Superior temporal gyrus (tissue), 1 donor: ENCODE results near the gene DDX1.

Experiments used
- DNase-seq: peaks from one replicate; pipeline ENCODE4 v3.0.0-alpha.2; 2016; ENCODE audit errors: extremely low spot score

Gene DDX1

DNA sequence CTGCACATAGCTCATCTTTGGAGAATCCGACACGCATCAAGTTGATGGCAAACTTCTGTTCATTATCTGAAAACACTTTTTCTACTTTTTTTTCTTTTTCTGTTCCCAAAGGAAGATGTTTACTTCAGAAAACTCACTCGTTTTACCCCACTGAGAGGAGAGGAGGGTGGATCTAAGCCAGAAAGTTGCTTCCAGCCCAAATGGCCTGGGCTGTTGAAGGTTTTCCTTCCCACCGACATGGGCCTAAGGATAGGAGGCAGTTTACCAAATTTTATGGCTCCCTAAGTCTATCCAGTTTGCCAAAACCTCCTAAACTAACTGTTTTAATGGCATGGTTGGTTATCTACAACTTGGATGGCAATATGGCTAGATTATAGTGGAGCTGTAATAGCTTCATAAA lies 70.4 kb downstream of the DDX1 start:
- no peak for DNase-seq

DNA sequence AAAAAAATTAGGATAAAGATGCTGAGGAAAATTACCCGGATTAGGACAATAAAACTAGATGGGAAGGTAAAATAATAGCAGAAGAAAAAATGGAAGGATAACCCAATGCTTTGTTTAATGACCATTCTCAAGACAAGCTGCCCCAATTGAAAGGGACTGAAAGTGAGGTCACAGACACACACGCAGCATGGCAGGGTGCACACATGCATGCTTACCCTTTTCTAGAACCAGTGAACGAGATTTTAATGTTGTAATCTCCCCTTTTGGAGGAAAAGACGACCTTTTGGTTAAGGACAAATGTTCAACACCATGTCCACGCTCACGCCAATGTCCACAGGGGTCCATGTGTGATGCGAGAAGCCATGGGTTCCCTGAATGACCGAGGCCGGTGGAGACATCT lies 70.9 kb downstream of the DDX1 start:
- DNase-seq: no peak

DNA sequence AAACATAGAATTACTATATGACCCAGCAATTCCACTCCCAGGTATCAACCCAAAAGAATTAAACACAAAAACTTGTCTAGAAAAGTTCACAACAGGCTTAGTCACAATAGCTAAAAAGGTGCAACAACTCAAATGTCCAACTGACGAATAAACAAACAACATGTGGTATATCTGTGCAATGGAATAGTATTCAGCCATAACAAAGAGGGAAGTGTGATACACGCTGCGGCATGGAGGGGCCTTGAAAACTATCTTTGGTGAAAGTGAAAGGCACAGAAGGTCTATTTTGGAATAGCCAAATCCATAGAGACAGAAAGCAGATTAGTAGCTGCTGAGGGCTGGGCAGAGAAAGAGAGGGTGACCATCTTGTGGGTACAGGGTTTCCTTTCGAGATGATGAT lies 72.1 kb downstream of the DDX1 start:
- no peak for DNase-seq

DNA sequence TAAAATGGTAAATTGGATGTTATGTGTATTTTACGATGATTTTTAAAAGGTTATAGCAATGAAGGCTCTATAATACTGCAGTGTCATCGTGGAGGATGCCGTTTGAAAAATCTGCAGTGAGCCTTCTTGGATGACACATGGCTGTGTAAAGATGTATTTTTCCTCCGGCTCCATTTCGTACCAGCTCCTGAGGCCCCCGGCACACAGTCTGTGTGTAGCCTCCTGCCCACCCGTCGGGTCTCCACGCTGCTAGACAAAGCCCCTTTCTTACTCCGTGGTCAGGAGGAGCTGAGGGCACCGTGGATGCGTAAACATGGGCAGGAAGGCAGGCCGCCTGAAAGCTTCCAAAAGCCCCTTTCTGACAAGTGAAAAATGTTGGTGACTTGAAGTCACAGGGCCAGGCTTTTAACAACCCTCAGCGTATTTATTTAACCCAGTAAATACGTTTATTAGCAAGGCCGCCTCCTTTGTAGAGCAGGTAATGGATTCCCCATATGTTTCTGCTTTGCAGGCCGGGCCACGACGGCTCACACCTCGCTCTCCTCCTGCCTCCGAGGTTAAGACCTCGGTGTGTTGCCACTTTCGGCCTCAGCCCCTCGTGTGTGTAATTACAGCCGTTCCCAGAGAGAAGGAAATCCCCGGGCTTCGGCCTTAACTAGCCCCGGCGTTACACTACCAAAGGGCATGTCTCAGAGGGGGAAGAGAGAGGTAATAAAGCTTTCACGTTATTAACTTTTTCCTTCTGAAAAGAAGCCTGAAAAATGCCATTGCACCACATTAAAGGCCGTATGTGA lies 72.8 kb downstream of the DDX1 start:
- no peak for DNase-seq

DNA sequence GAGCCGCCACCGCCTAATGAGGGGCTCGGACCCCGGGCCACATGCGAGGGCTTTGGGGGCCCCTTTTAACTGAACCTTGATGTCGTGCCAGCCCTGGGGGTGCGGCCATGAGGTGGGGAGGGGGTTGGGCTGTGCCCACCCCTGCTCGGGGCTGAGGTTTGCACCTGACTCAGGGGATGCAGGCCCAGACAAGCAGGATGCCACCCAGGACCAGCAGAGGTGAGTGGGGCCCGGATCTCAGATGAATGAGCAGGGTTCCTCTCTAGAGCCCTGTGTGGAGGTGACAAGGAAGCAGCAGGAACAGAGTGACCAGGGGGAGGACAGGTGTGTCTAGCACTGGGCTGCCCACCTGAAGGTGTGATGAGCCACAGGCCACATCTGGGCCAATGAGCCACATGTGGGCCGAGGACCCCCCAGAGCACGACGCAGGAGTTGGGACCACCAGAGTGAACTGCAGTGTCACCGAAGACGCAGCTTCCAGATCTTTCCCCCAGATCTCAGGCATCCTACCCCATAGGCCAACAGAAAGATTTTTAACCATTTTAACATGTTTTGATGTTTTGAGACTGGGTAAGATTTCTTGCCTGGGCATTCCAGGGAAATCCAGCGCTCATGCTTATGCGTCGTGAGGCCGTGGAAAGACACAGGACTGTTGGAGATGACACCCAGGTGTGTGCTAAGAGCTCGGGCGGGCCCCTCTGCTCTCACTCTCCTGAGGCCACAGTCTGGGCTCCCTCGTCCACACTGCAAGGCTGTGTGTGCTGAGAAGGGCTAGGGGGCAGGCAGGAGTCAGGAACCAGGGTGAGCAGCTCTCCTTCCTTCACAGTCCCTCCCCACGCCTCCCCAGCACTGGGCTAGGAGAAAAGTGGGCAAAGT lies 73.6 kb downstream of the DDX1 start:
- no peak for DNase-seq

DNA sequence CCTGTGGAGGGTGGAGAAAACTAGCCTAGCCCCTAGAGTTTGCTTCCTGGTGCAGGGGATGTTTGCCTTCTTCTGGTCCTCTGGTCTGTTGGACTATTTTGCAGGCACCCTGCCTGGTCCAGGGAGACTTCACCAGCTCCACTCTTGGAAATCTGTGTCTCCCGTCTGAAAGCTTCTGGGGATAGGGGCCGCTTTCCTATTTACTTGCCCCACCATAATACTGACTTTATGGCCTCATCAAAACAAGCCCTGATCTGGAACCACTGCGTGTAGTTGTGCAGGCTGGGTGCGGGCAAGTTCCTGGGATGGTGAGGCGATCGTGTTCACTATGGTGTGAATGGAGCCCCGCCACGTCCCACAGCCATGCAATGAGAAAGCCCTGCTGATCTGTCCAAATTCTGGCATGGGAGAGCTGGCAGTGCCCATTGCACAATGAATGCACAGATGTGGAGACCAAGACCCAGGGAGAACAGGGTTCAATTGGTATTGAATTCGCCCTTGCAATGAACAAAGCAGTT lies 74.3 kb downstream of the DDX1 start:
- DNase-seq: no peak

DNA sequence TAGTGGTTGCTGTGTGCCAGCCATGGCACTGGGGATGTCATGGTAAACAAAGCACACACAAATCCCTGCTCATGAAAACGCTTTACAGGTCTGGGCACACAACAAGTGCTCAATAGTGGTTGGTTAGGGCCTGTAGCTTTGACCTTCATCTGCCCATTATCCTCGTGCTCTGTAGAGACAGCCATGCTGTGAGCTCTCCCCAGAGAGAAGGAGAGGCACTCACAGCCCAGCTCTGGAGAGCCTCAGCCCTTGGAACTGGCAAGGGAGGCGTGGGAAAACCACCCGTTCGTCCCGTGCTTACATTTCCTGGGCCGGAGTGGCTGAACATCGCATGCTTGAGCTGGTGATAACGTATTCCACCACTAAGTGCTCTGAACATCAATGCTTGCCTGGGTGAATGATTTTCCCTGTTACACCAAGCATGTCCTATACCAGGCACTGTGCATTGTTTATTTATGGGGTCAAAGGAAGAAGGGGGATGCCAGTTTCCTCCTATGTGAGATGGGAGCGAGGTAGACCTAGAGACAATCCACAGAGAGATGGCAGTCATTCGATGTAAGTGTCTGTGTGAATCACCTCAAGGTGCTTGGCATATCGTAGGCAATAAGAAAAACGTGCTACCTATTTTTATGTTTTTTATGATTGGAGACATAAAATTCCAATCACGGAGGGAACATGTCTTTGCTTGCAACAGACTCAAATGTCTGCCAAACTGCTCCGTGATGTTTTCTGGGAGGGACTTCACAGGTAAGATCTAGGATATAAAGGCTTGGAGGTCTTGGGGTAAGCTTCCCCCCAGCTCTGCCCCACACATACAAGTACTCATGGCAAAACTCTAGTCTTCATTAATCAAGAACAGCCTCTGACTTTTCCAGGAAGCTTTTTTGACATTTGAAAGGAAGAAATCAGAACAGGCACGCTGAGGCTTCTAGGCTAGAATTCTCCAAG lies 75.5 kb downstream of the DDX1 start:
- DNase-seq: no peak

DNA sequence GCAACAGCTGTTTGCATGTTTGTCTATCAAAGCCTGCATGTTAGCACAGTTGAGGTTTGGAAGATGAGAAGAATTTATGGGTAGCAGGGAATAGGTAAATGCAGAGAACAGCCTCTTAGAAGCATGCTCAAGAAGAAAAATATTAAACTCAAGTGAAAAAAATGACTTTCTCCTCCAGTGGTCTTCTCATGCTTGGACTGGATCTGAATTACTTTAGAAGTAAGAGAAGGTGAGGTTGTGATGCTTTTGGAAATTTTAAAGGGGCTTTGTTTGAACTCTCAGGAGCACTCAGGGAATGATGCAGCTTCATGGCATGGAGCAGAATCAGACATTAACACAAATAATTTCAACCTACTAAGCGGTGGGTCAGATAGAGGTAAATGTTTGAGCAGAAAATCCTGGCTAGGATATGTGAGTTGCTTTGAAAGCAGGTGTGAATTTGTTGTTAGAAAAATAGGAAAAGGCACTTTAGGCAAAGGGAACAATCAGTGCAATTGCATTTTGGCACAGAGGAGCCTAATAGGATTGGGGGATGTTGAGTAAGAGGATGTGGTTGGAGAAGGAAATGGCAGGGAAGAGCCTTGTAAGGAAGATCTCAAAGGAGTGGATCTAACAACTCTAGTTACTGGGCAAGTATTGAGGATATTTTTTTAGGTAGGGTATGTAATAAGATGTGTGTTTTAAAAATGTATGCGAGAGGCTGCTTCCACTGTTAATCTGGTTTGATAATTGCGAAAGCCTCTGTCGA lies 76.3 kb downstream of the DDX1 start:
- DNase-seq: no peak

DNA sequence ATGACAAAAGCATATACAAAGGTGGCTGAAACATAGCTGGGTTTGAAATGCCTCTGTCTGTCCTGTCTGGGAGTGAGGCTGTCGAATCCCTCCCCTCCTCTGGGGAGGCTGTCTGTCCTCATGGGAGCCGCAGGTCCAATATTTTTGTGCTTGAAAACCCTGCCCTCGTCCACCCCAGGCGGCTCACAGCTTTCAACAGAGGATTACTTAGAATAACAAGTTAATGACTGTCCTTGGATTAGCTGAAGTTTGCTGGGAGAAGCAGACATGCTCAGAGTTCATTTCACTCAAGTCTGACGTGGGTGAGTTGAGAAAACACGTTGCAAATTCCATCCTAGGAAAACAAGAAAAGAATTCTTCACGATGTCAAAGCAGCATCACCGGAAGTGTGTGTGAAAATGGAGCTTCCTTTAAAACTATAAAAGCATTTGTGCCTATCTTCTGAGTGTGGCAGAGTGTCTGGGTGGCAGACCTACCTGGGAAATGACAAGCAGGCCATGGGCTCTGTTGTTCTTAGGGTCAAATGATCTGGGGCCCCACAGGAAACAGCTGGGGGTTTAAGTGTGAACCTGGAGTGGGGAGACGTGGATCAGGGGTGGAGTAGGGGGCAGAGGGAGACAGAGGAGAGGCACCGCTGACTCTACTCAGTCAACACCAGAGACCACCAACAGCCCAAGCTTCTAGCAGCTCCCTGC lies 77.1 kb downstream of the DDX1 start:
- DNase-seq: no peak

DNA sequence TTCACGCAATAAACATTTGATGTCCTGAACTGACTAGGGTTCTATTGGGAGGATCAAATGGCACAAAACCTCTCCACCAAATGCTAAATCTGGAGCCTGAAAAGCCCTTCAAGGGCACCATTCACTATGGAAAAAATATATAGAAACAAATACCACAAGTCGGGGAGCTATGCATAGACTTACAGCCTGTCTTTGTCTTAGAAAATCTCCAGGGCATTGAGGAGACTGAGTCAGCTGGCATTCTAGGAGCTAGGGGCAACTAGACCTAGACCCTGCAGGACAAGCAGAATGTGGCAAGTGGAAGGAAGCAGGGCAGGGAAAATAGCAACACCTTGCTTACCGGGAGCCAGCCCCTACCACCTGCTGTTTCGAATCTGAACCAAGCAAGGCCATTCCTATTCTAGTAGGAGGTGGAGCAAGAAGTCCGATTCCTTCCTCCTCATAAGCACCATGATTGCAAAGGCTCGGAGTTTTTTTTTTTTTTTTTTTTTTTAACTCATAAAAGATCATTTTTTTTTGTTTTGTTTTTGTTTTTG lies 77.8 kb downstream of the DDX1 start:
- DNase-seq: no peak

DNA sequence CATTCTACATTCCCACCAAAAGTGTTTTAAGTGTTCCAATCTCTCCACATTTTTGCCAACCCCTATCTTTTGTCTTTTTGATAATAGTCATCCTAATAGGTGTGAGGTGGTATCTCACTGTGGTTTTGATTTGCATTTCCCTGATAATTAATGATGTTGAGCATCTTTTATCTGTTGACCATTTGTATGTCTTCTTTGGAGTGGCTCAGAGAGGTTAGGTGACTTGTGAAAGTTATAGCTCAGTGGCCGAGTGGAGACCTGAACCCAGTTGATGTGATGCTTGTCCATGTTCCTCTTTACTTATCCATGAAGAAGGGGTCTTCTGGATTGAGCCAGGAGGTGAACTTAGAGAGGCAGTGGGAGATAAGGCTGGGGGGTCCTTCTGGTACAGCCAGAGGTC lies 78.8 kb downstream of the DDX1 start:
- DNase-seq: no peak

DNA sequence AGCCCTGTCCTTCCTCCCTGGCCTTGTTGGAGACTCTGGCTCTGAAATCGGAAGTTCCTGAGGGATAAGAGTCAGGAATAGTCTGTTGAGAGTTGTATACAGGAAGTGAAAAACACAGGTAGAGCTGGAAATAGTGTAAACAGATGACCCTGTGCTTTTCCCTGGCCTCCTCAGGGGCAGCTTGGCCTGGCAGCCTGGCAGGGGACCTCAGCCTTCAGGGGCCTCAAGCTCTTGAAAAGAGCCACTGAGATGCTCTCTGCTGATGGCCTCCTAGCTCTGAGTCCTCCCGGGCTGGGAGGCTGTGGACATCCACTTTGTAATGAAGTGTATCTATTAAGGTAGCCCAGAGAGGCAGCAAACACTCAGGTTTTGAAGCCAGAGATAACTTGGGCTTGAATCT lies 79.3 kb downstream of the DDX1 start:
- DNase-seq: no peak

DNA sequence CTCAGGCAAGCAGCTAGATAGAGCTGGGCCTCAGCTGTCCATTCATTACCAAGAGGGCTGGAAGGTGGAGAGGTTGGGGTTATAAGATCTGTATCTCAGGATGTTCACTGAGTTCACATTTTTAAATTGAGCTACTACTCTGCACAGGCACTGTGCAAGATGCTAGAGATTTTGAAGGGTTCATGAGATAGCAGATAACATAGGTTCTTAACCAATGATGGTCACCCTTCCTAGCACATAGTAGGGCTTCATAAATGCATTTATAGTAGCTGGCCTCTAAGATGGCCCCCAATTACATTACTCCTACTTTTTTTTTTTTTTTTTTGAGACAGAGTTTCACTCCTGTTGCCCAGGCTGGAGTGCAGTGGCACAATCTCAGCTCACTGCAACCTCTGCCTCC lies 79.7 kb downstream of the DDX1 start:
- DNase-seq: no peak

DNA sequence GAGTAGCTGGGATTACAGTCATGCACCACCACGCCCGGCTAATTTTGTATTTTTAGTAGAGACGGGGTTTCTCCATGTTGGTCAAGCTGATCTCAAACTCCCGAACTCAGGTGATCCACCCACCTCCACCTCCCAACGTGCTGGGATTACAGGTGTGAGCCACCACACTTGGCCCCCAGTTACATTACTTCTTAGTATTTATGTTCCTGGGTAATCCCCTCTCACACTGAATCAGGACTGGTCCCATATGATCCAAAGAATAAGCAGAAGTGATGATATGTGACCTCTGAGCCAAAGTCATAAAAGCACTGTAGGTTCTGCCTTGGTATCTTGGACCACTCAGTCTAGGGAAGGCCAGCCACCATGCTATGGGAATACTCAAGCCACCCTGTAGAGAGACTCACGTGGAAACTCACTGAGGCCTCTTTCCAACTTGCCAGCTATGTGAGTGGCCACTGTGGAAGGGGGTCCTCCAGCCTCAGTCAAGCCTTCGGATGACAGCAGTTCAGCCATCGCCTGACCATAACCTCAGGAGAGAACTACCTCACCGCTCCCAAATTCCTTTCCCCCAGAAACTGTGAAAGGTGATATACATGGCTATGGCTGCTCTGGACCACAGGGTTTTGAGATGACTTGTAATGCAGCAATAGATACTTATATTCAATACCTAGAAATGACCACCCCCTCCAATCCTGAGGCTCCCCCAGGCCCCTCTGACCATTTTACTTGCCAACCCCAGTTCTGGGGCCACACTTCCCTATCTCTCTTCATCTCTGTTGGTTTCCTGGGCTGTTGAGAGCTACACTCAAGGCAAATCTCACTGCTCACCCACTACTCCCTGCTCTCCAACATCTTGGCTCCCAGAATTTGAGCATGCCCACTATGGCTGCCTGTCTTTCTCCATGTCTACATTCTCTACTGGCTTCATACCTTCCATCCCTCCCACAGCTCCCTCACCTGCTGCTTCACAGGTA lies 80.5 kb downstream of the DDX1 start:
- DNase-seq: no peak

DNA sequence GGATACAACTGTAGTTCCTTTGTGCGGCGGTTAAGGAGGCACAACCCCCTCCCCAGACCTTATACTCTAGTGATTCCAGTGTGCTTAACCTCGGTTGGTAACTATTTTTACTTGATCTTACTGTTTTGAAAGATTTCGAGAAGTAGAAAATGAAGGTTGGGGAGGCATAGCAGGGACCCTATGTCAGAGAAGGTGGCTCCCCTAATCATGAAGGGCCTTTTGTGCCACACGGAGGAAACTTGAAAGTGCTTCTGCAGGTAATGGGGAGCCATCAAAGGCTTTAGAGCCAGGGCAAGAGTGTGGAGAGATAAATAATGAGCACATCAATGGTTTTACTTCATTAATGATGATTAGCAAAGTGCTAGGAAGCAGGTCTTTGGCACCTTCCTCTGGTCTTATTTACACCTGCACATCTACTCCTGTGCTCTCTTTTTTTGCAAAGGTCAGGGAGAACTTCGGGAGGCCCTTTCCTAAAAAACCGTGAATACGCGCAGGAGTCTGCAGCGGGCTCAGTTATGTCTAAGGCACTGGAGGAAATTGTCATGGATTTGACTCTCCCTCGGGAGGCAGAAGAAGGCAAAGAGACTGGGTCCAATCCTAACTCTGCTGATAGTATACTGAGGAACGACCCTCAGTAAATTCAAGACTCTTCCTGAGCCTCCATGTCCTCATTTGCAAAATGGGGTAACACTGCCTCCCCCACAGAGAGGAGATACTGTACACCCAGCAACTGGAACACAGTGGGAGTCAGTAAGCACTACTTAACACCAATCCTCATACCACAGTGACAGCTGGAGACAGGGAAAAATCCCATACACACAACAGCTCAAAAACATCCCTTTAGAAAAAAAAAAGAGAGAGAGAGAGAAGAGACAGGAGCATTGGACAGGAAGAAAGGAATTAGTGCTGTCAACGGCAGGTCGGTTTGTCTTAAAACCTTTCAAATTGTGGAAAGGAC lies 81.6 kb downstream of the DDX1 start:
- DNase-seq: no peak

DNA sequence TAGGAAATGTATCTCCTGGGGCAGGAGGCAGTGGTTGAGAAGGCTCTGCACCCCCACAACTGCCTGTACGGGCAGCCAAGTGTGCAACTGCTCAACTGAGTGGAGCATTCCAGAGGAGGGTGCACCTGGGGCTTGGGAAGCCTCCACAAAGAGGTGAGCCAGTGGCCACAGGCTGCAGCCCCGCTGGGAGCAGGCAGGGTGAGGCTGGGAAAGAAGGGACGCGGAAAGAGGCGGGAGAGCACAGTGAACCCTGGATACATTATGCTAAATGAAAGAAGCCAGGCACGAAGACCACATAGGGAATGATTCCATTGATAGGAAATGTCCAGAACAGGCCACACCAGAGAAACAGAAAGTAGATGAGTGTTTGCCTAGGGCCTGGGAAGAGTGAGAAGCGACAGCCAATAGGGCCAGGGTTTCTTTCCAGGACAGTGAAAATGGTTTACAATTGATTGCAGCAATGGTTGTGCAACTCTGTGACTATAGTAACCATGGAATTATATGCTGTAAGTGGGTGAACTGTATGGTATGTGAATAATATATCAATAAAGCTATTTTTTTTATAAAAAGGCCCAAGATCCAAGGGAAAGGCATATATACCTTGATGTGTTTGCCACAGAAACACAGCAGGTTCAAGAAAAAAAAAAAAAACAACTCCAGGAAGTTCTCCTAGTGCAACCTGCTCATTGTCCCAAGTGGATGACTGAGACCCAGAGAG lies 82.4 kb downstream of the DDX1 start:
- DNase-seq: no peak
